Activated naive CD8-positive, alpha-beta T cell treated with anti-CD3 and anti-CD28 coated beads, Interleukin-2, amount 50 U/mL, for 16 hours (primary cell): ENCODE measurements around the gene PTH1R.

Experiments
- DNase-seq: peaks from one replicate; pipeline ENCODE4 v3.0.0-alpha.2; 2020; ENCODE audit warnings: low read depth, low spot score

Gene PTH1R

DNA sequence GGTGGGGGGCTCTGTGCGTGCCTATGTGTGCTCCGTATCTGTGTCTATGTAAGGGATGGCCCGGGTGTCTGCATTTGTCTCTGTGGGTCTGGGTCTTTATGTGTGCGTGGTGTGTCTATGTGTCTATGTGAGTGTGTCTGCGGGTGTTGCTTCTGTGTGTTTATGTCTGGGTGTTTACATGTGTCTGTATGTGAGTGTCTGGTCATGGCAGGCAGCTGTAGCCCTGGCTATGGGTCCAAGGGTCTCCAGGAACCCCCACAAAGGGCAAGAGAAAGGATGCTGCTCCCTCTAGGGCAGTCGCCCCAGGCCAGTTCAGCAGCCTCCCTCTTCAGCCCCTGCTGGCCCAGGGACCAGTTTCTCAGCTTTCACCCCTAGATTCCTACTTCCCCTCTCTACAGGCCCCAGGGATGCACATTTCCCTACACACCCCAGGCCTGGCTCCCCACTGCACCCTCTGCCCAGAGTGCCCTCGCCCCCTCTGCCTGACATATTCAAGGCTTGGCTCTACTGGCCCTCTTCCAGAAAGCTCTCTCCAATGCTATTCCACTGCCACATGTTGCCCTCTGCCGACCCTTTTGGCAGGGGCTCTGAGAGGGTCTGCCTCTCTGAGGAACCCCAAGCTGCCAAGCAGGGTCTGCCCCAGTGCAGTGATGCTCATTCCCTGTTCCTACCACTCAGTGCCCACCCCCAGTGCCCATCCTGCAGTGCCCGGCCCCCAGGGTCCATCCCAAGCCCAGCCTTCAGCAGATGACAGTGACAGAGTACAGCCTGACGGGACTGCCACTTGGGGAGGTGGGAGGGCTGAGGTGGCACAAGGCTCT is 13.2 kb upstream of the PTH1R start:
- DNase-seq, result no peak

DNA sequence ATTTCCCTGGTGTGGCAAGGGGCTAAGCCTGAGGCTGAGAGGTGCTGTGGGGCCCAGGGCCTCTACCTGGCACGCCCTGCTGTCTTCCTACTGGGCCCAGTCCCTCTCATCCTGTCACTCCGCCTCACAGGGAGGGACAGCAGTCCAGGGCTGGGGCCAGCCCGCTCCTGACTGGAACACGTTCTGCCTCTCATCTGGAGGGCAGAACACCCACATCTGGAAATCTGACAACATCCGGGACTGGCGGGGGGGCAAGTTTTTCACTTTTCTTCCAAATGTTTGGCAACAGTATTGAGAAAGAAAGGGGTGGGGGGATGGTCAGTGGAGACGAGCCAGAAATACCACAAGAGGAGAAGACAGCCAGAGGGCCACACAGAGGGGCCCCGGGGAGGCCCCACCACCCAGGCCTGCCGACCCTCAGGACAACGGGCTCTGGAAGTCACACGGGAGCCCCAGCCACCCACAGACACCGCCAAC is 12.5 kb upstream of the PTH1R start:
- DNase-seq, result no peak

DNA sequence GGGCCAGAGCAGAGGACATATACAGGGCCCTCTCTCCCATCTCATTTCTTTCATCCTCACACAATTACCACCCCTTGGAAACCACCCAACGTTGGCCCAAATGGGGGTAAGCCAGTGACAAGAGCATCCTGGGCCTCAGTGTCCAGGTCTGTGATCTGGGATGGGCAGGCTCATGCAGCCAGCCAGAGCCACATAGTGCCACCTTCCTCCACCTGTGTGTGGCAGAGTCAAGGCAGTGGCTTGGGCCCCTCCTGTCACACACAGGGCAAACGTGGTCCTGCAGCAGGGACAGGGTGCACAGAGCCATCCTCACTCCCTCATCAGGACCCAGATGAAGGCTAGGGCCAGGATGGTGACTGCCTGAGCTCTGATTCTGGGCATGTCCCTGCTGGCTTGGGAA is 12.0 kb upstream of the PTH1R start:
- DNase-seq, result no peak

DNA sequence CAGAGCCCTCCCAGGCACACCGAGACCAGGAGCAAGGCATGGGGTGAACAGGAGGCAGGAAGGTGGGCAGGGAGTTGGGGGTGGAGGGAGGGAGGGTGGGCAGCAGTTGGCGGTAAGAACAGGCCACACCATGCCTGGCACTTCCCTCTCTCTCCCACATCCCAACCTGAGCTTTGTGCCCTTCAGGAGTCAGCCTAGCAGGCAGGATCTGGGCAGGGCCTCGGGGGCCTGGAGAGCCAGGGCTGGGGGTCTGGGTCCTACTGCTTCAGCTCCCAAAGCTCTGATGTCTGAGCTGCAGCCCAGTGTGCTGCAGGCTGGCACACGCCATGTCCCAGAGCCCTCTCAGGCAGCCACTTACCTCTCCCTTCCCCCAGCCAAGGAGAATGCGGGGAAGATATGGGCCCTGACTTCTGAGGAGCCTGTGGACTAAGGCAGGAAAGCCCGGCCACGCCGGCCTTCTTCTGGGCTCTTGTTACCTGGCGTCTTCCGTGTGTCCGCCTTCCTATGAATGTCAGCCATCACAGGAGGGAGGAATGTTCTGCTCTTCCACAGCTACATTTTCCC is 11.4 kb upstream of the PTH1R start:
- DNase-seq, result no peak

DNA sequence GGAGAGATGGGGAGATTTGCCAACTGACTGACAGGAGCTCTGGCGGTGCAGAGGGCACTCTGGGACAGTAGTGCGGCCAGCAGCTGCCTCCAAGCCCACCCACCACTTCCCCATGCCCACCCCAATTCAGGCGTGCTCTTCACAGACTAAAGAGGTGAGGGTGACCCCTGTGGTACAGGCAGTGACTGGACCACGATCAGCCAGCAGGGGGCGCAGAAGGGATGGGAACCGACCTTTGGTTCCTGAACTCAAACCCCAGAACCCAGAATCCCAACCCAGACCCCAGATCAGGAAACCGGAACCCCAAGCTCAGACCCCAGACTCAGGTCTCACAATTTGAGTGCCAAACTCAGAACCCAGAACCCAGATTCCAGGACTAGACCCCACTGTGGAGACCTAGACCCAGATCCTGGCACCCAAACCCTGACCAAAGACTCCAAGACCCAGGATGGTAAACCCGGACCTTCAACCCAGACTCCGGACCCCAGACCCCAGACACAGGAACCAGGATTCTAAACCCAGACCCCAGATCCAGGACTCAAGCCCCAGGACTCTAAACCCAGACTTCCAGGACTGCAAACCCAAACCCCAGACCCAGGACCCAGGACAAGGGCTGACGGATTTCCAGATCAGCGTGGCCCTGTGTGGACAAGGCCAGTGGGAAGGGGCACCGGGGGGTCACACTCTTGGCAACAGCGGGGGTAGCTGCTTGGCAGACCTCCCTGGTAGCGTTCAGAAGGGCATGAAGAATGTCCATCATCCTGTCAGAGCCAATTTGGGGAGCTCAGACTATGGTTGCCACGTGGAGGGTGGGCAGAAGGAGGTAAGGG is 10.6 kb upstream of the PTH1R start:
- peak; percentile 73 for DNase-seq

DNA sequence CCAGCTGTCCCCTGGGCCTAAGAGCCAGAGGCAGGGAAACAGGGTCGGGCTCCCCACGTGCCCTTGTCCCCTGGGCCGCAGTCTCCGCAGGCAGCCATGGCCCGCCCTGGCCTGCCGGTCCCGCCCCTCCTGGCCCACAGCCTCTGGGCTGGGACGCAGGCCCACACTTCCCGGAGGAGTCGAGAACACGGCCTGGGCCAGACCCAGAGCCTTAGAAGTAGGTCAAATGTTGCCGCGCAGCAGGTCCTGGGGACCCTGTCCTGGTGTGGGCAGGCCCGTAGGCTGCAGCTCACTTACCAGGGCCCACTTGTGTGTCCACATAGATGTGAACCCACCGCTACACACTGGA is 10.0 kb upstream of the PTH1R start:
- DNase-seq, result no peak

DNA sequence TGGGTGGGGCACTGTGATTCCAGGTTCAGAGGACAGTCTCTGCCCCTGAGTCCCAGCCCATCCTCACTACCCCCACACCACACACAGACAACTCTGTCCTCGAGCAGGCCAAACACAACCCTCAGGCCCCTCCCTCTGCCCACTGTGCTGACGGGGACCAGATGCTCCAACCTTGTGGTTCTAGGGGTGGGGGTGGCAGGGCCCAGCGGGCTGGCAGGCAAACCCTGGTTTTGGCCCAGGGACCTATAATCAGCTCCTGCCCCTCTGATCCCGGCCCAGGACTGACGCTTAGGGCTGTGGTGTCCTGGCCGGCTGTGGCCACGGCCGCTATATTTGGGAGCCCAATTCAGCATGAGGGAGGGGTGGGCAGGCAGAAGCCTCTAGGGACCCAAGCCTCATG is 9.2 kb upstream of the PTH1R start:
- DNase-seq, result no peak

DNA sequence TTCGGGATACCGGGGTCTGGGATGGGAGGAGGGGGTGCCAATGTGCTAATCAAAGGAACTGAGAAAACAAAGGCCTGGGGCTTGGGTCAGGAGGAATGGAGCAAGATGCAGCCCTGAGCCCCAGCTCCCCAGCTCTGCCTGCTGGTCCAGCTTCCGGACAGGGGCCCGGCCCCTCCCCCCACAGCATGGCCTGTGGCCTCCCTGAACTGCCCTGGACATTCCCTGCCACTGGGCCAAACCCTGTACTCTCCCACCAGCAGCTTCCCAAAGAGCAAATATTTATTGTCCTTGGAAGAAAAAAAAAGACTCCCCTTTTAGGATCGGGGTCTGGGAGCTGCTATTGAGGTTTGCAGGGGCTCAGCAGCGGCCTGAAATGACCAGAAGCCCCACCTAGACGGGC is 8.6 kb upstream of the PTH1R start:
- no peak for DNase-seq

DNA sequence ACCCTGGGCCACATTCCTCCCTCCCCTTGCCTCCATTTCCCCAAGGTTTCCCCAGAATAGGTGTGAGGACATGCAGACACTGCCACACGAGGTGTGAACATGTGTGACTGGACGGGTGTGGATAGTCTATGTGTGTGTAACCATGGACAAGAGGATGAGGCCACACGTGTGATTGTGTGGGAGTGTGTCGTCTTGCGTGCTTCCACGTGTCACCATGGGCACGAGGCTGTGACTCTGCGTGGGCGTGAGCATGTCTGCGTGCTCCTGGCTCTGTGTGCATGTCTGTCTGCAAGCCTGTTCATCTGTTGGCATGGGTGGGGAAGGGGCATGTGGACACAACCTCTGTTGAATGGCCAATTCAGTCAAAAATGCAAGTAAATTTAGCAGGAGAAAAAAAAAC is 8.1 kb upstream of the PTH1R start:
- DNase-seq, result no peak

DNA sequence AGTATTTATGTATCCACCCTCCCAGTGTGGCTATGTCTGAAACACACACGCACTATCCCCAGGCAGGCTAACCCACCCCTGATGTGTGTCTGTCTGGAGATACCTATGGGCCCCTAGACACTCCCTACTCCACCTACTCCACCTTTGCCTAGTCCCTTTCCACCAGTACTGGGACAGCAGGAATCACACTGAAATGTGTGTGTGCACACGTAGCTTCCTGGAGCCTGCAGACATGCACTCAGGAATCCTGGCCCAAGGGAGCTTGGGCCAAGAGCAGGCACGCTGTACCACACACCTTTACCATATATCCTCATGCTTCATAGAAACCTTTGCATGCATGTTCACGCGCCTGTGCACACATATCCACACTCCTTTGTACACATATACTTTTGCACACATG is 6.9 kb upstream of the PTH1R start:
- no peak for DNase-seq

DNA sequence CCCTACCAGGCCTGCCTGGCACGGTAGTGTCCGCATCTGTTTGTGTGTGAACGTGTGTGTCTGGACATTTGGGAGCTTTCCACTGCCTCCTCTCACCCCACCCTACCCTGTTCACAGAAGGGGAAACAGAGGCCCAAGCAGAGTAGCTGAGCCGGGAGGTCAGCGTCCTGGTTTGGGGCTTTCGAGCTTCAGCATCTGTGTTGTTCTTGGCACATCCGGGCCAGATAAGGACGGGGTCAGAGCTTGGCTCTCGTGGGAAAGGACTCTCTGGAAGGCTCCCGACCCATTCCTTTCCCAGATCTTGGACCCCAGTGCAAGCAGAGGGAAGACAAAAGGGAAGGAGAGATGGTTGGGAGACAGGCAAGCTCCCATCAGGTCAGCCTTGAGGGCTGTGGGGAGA is 6.3 kb upstream of the PTH1R start:
- DNase-seq, result no peak

DNA sequence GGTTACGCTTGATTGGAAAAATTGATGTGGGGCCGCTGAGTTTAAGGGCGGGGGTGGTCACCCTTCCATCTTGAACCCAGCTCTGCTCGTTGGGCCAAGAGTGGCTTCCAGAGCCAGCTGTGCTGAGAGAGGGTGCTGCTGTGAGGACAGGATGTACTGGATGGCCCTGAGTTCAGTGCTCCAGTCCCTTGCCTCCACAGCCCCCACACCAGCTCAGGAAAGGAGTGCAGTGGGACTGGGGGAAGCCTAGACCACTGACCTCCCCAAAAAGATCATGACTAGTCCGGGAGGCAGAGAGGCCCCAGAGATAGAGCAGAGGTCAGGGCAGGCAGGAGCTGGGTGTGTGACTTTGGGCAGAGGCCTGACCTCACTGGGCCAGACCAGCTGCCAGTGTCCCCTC is 4.0 kb upstream of the PTH1R start:
- no peak for DNase-seq

DNA sequence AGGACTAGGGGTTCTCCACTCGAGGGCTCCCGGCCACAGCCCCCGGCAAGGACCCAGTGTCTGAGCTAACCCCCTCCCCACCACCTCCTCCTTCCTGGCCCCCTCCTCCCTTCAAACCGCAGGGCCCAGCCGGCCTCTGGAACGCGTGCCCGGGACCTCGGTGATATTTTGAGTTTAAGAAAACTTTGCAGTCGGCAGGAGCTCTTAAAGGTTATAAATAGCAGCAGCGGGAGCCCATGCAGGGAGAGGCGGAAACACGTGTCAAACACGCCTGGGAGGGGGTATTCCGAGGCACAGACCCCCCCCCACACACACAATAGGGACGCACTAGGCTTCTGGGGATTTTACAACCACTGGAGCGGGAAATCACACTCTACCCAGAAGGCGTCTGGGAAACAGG is 3.1 kb upstream of the PTH1R start:
- DNase-seq, result no peak

DNA sequence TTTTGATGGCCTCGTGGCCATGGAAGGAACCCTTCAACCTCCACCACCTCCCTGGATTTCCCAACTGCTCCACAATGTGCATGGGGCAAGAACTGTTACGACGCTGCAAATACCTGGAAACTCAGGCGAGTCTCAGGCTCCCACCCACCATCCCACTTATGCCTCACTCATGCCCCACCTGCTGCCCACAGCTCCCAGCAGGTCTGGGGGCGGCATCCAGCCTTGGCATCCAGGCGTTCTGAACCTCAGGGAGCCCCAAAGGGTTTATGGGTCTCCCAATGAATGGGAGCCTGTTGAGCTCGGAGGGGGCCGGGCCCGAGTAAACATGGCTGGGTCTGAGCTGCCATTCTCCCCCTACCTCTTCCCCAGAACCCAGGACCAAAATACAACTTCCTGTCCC is 2.0 kb upstream of the PTH1R start:
- DNase-seq, result no peak

DNA sequence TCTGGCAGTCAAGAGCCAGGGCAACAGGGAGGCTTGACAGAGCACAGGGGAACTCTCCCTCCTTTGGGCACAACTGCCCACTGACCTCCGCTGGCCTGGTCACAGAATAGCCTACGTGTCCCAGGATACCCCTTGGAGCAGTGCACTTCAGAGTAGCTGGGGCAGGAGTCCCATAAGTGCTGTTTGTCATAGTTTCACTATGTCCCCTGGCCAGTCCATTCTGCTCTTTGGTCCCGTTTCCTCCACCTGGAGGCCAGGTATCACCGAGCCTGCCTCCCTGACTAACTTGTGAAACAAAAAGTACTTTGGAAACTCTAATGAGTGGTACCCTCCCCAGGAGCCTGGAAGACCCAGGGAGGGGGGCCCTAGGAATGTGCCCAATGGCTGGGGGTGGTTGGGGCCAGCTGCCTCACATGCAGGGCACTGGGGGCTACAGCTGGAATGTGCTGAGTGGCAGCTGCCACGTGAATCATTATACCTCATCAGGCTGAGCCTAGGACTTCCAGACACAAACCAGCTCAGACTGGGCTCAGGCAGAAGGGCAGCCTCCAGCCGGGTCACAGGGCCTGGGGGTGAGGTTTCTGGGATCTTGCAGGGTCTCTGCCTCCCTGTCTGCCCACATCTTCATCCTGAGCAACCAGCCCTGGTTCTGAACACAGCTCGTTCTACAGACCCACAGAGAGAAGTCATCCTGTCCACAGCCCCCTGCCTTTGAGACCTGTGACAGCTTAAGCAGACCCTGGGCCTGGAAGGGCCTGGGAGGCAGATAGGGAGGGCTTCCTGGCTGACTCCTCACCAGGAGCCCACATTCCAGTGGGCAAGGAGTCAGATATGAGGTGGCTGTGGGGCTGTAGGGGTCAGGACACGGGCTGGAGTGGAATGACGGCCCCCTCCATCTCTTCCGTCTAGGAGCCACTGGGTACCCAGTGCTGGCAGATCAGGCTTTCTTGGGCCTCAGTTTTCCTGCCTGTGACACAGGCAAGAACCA is 914 bp upstream of the PTH1R start:
- DNase-seq, result no peak

DNA sequence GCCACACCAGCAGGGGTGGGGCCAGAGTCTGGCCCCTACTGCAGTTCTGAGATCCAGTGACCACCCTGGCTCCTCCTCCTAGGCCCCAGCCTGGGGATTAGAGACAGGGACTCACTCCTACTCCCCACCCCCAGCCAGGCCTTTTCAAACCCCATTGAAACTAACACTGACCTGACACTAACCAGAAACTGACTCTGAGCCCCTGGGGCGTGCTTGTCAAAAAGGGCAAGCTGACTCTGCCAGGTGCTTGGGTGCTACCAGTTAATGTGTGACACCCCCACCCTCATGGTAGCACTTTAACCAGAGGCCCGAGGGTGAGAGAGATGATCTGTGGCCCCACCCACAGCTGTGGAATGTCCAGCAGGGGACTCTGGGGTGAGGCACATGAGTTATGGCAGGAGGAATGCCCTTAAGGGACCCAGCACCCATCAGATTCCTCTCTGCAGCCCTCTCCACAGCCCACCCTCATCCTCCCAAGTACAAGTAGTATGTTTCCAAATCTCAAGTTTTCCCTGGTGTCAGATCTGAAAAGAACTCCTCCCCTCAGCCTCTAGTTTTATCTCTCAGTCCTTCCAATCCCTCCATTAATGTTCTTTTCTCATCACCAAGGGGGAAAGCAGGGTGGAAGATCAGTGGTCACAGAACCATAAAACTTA is 1.4 kb downstream of the PTH1R start:
- no peak for DNase-seq

DNA sequence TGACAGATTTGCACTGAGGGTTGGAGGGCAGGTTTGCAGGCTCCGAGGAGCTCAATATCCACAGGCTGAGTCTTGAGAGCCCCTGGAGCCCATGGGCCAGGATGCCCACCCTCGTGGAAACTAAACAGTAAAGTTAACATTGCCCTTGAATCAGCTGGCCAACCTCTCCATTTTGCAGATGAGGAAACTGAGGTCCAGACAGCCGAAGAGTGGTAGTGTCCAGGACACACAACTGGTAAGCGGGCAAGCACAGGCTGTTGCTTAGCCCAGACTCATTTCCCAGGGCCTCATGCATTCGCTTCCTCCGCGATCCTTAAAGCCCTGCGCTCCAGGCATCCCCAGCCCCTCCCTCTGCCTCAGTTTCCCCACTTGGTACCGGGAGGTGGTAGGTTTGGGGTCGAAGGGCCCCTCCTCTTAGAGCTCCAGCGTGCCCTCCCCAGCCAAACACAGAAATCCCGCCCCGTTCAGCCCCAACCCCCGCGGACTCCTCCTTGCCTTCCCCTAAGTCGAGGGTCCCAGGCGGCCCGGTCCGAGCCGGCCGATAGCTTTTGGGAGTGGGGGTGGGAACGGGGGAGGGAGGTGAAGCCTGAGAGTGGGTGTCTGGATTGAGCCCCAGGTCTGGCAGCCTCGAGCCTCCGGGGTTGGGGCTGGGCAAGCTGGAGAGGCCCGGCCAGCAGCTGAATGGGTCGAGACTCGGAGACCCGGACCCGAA is 3.5 kb downstream of the PTH1R start:
- DNase-seq, result no peak

DNA sequence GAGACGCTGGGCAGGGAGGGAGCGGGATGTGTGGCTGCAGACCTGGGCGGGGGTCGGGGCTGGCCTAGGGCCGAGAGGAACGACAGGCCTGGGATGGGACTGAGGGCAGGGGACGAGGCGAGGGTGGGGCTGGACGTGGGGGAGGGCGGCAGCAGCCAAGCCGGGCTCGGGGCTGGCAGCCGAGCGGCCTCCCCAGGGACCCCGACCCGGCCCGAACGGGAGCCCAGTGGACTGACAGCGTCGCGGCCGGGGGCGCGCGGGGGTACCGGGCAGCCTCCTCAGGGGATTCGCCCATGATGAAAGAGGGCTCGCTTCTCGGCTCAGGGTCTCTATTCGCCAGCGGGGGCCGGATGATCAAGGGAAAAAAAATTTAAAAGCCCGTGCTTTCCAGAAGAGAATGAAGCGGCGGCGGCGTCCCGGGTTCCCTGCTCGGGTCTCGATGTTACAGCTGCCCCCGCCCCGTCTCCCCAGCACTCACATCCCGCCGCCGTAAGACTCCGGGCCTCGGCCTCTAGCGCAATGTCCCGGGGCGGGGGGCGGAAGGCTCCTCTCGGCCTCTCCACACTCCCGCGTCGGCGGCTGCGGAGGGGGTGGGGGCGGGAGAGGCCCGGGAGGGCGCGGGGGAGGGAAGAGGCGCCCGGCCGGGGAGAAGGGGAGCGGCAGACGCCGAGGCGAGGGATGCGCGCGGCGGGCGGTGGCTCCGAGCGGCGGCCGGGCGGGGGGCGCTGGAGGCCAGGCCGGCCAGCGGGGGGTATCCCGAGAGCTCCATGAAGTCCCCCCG is 4.3 kb downstream of the PTH1R start:
- DNase-seq, result no peak

DNA sequence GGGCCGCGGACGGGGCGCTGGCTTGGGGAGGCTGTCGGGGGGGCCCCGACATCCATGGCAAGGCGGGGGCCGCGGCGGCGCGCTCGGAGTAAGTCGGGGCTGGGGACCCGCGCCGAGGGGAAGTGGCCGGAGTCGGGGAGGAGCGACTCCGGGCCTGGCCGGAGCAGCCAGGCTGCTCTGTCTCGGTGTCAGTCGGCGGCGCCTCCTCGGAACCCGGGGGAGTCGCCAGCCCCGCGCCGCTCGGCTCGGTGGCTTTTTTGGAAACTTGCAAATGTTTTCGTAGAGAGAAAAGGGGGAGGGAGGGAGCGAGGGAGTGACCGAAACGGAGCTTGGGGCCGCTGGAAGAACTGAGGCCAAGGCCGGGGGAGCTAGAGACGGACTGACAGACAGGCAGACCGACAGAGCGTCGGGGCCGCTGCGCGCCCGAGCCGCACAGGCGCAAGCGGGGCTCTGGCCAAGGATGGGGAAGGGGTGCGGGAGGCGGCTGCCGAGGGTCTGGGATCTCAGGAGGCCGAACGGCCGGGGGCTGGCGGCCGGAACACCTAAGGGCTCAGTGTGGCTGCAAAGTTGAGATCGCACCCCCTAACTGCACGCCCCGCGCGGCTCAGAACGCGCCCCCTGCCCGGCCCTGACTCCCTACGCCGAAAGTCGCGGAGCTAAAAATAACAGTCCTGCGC is 5.0 kb downstream of the PTH1R start:
- DNase-seq, result no peak
